H54 (cell line): ENCODE results near the gene HIP1.
A peak's percentile ranks its signal among the peaks of the same experiment; 100 is the strongest.
"Not testable (repeated sequence)": the region's sequence is repeated elsewhere in the genome, so short reads cannot be mapped to it uniquely, and the experiment has no call there.

Experiments used
- DNase-seq: peaks from one replicate; pipeline ENCODE4 v3.0.0; 2011; ENCODE audit warnings: low spot score, mixed read lengths; ENCODE audit not compliant: insufficient read length
- FAIRE-seq: peaks from 3 replicates; lab custom pipeline; 2011; peaks lifted over from hg19 to GRCh38; lab: Jason Lieb, UNC
- POLR2A ChIP-seq: IDR thresholded peaks from 2 replicates; pipeline ENCODE4 v1.6.1; 2011; ENCODE audit warnings: low read depth, mild to moderate bottlenecking, low read length

The HIP1 gene

DNA sequence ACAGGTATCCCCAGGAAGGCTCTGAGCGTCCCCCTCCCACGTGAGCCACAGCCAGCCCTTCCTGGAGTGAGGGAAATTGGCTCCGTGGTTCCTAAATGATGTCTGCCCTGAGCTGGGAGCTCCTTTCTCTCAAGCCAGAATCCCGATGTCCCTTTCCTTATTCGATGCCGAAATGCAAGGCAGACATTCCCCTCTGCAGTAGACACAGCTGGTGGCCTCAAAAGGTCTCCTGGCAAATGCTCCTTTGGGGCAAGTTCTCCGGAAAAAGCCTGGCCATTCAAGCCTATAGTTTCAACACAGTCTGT, 98.9 kb downstream of the HIP1 start:
- FAIRE-seq (no peak), DNase-seq (no peak)

DNA sequence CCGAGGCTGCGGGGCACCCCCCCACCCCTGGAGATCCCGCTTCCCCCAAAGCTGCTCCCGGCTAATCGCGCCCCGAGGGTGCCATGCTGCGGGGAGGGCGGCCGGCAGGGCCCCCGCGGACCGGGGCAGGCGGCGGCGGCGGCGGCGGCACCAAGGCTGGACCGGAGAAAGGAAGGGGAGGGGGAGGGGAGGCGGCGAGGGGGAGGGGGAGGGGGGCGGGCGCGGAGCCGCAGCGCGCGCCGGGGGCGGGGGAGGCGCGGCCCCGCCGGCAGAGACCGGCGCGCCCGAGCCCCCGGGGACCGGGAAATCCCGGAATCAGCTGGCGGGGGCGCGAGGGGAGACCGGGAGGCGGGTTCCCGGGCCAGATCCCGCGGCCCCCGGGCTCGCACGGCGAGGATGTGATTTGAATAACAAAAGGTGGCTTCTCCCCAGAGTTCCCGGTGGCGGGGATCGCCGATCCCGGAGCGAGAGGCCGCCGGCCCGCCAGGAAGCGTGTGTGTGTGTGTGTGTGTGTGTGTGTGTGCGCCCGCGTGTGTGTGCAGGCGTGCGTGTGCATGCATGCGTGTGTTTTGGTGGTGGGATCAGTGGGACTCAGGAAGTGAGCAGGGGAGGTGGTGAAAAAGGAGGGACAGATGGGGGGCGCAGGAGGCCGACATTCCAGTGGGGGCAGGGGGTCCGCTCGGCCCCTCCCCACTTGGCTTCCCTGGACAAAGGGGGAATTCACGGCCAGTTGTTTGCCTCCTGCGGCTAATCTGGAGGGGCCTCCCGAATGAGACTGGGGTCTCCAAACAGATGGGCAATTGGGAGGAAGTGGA, 99.5 kb downstream of the HIP1 start:
- FAIRE-seq (no peak), DNase-seq (peak; percentile 70)
- TF ChIP-seq POLR2A, result 0 out of 2 replicates have a peak, but pooled peaks have one; percentile 14

More for the DNA sequence above, 98.9 kb downstream of the HIP1 start:
- no peak for TF ChIP-seq POLR2A

DNA sequence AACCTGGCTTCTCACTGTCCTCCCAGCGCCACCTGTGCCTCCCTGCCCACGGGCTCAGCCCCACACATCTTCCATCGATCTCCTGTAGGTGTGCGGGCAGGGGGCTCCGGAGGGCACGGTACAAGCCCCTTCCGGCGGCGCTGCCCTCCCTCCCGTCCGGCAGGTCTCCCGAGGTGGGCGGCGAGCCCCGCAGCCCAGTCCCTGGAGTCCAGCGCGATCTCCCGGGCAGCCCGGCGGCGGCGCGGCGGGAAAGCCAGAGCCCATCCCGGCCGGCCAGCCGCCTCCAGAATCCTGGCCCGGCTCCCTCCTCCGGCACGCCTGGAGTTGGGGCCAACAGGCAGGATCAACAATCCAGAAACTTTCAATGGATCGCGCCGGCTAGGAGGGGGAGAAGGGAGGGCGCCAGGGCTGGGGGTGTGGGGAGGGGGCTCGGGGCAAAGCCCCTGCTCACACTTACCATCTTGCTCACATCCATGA, 100.1 kb downstream of the HIP1 start:
- TF ChIP-seq POLR2A, result no peak
- peak; percentile 56 for DNase-seq
- no peak for FAIRE-seq

DNA sequence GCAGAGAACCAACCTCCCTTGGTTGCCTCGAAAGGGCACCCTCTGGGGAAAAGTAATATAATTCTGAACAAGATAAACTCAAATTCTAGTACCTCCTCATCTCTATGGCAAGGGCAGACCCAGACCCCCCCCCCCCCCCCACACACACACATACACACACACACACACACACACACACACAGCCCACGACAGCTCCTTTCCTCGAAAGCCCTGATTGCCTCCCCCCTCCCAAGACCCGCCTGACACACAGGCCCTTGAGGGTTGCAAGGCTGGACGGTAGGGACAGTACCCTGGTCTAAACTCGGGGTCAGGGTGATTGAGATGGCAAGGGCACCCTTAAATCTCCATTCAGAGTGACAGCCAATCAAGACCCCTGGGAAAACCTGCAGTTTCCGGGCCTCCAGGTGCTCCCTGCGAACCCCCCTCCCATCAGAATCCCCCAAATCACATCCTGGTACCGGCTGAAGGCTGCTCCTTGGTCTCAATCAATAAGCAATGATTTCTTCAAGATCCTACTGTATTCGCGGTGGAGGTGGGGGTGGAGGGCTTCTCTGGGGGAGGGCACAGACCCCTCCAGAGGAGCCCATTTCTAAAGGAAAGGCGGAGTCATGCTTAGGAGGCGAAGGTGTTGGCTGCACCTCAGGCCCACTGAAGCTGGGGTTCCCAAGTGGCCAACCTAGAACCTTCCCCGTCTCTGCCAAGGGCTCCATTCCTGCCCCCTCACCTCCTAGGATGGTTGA, 100.7 kb downstream of the HIP1 start:
- no peak for FAIRE-seq
- no peak for DNase-seq
- no peak for TF ChIP-seq POLR2A

DNA sequence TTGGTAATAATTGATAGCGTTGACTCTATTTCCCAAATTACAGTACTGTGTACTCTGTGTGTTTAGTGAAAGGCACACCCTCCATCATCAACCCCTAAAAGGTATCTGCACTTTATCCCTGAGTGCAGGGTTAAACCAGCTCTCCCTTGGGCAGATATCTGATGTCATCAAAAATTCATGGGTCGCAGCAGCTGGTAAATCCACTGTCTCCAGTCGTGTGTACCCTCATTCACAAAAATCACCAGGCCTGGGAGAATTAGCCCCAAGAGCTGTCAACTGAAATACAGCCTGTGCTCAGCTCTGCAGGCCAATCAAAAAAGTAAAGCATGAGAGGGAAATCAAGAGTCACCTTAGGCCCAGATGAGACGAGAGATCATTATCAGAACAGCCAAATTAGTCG, 103.7 kb downstream of the HIP1 start:
- no peak for TF ChIP-seq POLR2A
- DNase-seq (no peak), FAIRE-seq (no peak)

DNA sequence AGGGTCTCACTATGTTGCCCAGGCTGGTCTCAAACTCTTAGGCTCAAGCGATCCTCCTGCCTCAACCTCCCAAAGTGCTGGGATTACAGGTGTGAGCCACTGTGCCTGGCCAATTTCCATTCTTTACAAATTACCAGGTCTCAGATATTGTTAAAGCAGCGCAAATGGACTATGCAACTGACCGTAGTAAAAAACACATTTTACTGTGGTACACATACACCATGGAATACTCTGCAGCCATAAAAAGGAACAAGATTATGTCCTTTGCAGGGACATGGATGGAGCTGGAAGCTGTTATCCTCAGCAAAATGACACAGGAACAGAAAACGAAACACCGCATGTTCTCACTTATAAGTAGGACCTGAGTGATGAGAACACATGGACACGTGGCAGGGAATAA, 106.2 kb downstream of the HIP1 start:
- DNase-seq, FAIRE-seq: not testable (repeated sequence)

DNA sequence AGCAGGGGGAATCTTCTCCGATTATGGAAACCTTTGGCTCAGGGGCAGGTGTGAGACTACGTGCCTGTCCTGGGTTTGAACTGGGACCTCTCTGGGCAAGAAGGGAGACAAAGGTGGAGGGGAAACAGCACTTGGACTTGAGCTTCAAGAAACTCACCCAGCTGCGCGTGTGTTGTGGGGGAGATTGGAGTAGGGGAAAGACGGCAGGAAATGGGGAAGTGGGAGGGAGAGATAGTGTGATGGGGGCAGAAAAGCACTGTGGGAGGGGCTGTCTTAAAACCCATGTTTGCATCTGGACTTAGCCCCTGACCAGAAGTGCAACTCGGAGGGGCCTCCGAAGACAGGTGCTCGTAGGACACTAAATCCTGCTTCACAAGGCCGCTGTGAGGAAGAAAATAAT, 107.0 kb downstream of the HIP1 start:
- FAIRE-seq, result no peak
- no peak for DNase-seq
- no peak for TF ChIP-seq POLR2A

DNA sequence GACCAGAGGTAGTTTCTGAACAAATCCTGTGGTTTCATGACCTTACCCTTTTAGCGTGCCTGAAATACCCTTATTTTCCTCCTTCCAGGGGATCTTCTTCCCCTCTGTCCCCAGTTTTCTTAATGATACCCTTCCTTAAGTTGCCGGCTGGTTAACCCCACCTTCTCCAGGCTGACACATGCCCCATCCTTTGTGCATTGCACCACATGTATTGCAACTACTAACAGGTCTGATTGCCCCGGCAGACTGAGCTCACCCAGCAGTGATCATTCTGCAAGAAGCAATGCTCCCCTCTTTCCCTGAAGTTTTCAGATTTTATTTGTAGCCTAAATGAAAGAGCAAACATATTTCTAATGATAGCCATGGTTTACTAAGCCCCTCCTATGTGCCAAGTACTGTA, 108.2 kb downstream of the HIP1 start:
- no peak for TF ChIP-seq POLR2A
- FAIRE-seq, result no peak

DNA sequence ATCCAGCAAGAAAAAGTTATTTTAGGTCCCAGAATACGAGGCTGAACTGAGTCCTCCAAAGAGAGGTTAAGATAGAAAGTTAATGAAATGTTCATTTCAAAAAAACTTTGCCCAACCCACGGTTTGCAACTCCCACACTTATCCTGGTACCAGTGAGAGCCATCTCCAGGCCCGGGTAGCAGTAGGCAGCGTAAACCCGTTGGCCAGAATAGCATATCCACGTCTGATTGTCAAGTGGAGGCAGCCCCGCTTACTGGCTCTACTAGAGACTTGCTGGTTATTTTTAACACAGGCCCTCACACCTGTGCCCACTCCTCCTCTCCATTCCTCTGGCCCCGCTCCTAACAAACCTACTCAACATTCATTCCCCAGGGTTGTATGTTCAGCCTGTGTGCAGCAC, 109.7 kb downstream of the HIP1 start:
- no peak for FAIRE-seq
- no peak for TF ChIP-seq POLR2A

More for the DNA sequence above, 108.2 kb downstream of the HIP1 start:
- no peak for DNase-seq

DNA sequence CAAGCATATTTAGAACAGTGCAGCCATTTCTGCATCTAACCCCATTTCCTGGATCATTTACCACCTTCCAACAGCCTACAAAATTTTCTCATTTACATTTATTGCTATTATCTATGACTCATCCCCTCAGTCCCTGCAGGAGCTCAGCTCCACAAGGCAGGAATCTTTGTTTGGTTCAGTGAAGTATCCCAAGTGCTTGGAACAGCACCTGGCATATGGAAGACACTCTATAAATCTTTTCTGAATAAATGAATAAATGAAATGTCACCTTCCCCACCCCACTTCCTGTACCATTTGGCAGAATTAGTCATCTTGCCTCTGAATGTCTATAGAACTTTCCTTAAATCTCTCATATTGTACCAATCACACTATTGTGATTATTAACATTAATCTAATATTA, 110.7 kb downstream of the HIP1 start:
- FAIRE-seq, result no peak
- no peak for TF ChIP-seq POLR2A
- no peak for DNase-seq

More for the DNA sequence above, 109.7 kb downstream of the HIP1 start:
- DNase-seq, result no peak

DNA sequence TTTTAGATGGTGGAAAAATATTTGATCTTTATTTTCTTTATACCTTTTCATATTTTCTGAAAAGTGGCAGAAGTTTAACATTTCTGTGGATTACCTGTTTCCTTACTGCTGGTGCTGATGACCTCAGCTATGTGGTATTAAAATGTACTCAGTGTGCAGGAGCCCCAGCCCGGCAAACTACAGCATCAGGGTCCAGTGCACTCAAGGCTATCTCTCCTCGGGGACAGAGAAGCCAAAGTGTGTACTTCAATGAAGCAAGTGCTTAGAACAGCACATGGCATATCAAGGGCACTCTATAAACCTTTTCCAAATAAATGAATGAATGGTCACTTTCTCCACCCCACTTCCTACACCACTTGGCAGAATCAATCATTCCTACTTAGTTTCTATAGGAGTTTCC, 111.8 kb downstream of the HIP1 start:
- FAIRE-seq (no peak), DNase-seq (no peak)
- no peak for TF ChIP-seq POLR2A

DNA sequence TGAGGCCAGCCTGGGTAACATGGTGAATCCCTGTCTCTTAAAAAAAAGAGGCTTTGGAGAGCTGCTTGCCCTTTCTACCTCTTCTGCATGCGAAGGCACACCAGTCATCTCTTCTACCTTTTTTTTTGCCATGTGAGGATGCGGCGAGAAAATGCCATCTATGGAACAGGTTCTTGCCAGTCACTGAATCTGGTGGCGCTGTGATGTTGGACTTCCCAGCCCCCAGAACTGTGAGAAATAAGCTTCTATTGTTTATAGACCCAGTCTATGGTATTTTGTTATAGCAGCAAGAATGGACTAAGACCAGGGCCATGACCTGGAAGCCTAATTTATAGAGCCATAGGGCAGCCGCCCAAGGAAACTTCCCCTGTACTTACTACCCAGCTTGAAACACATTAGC, 112.9 kb downstream of the HIP1 start:
- no peak for DNase-seq
- FAIRE-seq, result no peak
- TF ChIP-seq POLR2A, result no peak

DNA sequence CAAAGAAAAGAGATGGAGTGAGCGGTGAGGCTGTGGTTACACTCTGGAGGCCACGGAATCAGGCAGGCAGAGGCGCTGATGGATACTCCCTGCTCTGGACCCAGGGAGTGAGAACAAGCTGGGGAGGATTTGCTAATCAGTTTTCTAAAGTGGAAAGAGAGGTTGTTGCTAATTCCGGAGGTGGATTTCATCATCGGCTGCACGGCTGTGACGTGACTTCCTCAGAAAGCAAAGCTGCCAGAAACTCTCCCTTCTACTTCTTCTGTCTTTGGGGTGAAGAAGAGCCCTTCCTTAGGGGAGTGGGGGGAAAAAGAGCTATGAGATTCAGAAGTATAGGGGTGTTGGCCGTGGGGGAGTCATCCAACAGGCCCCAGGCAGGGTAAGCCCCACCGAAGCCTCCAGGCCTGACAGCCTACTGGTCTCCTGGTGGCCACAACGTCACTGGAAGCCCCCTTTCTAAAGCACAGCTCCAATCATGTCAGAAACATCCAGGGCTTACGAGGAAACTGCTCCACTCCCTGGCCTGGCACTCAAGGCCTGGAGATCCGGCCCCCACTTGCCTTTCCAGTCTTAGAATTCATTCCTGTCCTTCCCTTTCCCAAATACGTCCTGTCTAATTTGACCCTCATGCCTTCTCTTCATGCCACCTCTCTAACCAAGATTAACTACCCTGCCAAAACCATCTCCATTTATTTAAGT, 114.5 kb downstream of the HIP1 start:
- FAIRE-seq, result no peak
- TF ChIP-seq POLR2A, result no peak
- no peak for DNase-seq
